K562 (cell line): ENCODE results near the gene GNAL. TPM values are rescaled to one million over a fixed set of nuclear protein-coding genes. Genes with fewer than 3 reads are reported as not detected.
A peak's percentile ranks its signal among the peaks of the same experiment; 100 is the strongest.

Source experiments
- ATAC-seq: fragments of 200-7000 bp; cut with Tn5 transposase; 3 replicates; pipeline ENCODE4 v1.9.1; 2020; ENCODE audit warnings: moderate library complexity
- BruUV-seq: library from RNA; stranded (reverse); fragments of 400-500 nt; replicated peaks from 2 replicates; lab custom pipeline; 2021; lab: Mats Ljungman, UMichigan
- CTCF ChIA-PET: fragments of 300-600 bp; formaldehyde crosslinking; extraction: SDS; loops from one replicate; lab custom pipeline; 2021; ENCODE audit warnings: low intra/inter-chr PET ratio; lab: Yijun Ruan, JAX
- POLR2A ChIA-PET: fragments of 300-600, 350-650 bp; sonication (Branson Sonifier 250); formaldehyde crosslinking; extraction: SDS; loops from one replicate; lab custom pipeline; 2021; ENCODE audit warnings: antibody characterized with exemption, inconsistent platforms; lab: Yijun Ruan, JAX
- DNase-seq, 4 experiments: peaks; one replicate each; pipeline versions ENCODE4 v3.0.0 to v3.0.0-alpha.2; 2011 to 2018; ENCODE audit warnings: low spot score in 3 of 4, mixed read lengths in 3 of 4; ENCODE audit errors: extremely low read depth in 1 of 4
- FAIRE-seq: peaks from 2 replicates; lab custom pipeline; 2011; peaks lifted over from hg19 to GRCh38; lab: Jason Lieb, UNC
- H2AFZ ChIP-seq: 2 replicates; pipeline ENCODE4 v1.6.0; 2011; ENCODE audit warnings: low read depth, low read length, control low read depth, inconsistent platforms
- H3K27ac ChIP-seq: fragments of 200-600 bp; 3 replicates; pipeline ENCODE4 v1.8.0; 2011; ENCODE audit warnings: low read depth, mild to moderate bottlenecking, control low read depth, inconsistent platforms, low read length, moderate library complexity, mixed read lengths; ENCODE audit errors: extremely low read depth
- H3K27me3 ChIP-seq, 2 experiments: fragments of 300-600 bp in 1 of 2; 2 replicates in 1 of 2; 3 replicates in 1 of 2; pipeline versions ENCODE4 v1.6.0 to v1.8.0; 2011; ENCODE audit warnings: inconsistent platforms in 2 of 2, low read length in 2 of 2, mild to moderate bottlenecking in 1 of 2, mixed read lengths in 1 of 2, moderate library complexity in 1 of 2; ENCODE audit not compliant: control insufficient read depth in 2 of 2, insufficient read depth in 2 of 2
- H3K36me3 ChIP-seq: fragments of 300-600 bp; 3 replicates; pipeline ENCODE4 v1.8.0; 2011; ENCODE audit warnings: mild to moderate bottlenecking, low read length, inconsistent platforms; ENCODE audit not compliant: control insufficient read depth, insufficient read depth
- H3K4me1 ChIP-seq, 2 experiments: fragments of 200-600 bp in 1 of 2; replicated peaks in 1 of 2; 2 replicates in 1 of 2; 3 replicates in 1 of 2; pipeline versions ENCODE4 v1.5.1 to v1.8.0; 2011; ENCODE audit warnings: inconsistent platforms in 2 of 2, low read length in 2 of 2, mild to moderate bottlenecking in 1 of 2, mixed read lengths in 1 of 2, moderate library complexity in 1 of 2; ENCODE audit not compliant: control insufficient read depth in 2 of 2, insufficient read depth in 2 of 2
- H3K4me2 ChIP-seq: 2 replicates; pipeline ENCODE4 v1.6.1; 2011; ENCODE audit warnings: low read length, control low read depth, inconsistent platforms, mixed read lengths; ENCODE audit not compliant: insufficient read depth
- H3K4me3 ChIP-seq: fragments of 200-600 bp; sonication (generic), shearing (Covaris generic); 2 replicates; pipeline ENCODE4 v1.5.1; 2016; ENCODE audit warnings: control low read depth, inconsistent platforms
- H3K79me2 ChIP-seq: fragments of 200-600 bp; 3 replicates; pipeline ENCODE4 v1.8.0; 2011; ENCODE audit warnings: low read length, inconsistent platforms; ENCODE audit not compliant: control insufficient read depth, insufficient read depth
- H3K9ac ChIP-seq, 2 experiments: 2 replicates each; pipeline versions ENCODE4 v1.6.0 to v1.6.1; 2011; ENCODE audit warnings: low read depth in 2 of 2, low read length in 2 of 2, control low read depth in 1 of 2, inconsistent platforms in 1 of 2, mild to moderate bottlenecking in 1 of 2, mixed read lengths in 1 of 2; ENCODE audit not compliant: insufficient read depth in 1 of 2
- H3K9me1 ChIP-seq: one replicate; pipeline ENCODE4 v1.6.0; 2011; ENCODE audit warnings: inconsistent platforms, mild to moderate bottlenecking, low read length, moderate library complexity; ENCODE audit not compliant: control insufficient read depth, insufficient read depth
- H3K9me3 ChIP-seq: replicated peaks from 2 replicates; pipeline ENCODE4 v1.5.1; 2011; ENCODE audit warnings: low read depth, low read length, inconsistent platforms; ENCODE audit not compliant: control insufficient read depth, insufficient read depth
- H4K20me1 ChIP-seq: replicated peaks from 2 replicates; pipeline ENCODE4 v1.6.1; 2011; ENCODE audit warnings: low read length, inconsistent platforms, mixed read lengths; ENCODE audit not compliant: control insufficient read depth, insufficient read depth
- EWSR1 ChIP-seq: fragments of 450-650 bp; IDR thresholded peaks from 2 replicates; pipeline ENCODE4 v1.6.1; 2018; ENCODE audit warnings: borderline replicate concordance, mild to moderate bottlenecking, low read depth, moderate library complexity; ENCODE audit not compliant: partially characterized antibody
- FOXK1 ChIP-seq: sonication (generic); formaldehyde crosslinking; IDR thresholded peaks from 2 replicates; pipeline ENCODE4 v1.8.0; 2022; ENCODE audit warnings: missing genetic modification reagents, mild to moderate bottlenecking, borderline replicate concordance
- GMEB1 ChIP-seq: fragments of 250-450 bp; sonication (Bioruptor Pico); IDR thresholded peaks from 2 replicates; pipeline ENCODE4 v1.4.0; 2020; ENCODE audit warnings: mild to moderate bottlenecking
- IRF2 ChIP-seq: sonication (generic); formaldehyde crosslinking; IDR thresholded peaks from 2 replicates; pipeline ENCODE4 v1.8.1; 2022; ENCODE audit warnings: mild to moderate bottlenecking, missing genetic modification reagents
- POU5F1 ChIP-seq: fragments of 150-350 bp; IDR thresholded peaks from 2 replicates; pipeline ENCODE4 v1.6.1; 2014; ENCODE audit warnings: borderline replicate concordance, low read length, low read depth, mild to moderate bottlenecking; ENCODE audit not compliant: partially characterized antibody
- SNRNP70 ChIP-seq: fragments of 200-400 bp; formaldehyde crosslinking; optimal IDR thresholded peaks from 2 replicates; pipeline ENCODE3; 2017; ENCODE audit warnings: low read depth, low read length
- ZBTB8A ChIP-seq: fragments of 450-650 bp; IDR thresholded peaks from 2 replicates; pipeline ENCODE4 v1.6.1; 2018; ENCODE audit warnings: mild to moderate bottlenecking, moderate library complexity; ENCODE audit not compliant: partially characterized antibody
- WGBS: fragments of 100-300 bp; shearing (Covaris generic); methylation state at CpG from one replicate; pipeline ENCODE4 v1.1.6; 2016; ENCODE audit warnings: low coverage, mixed read lengths; ENCODE audit not compliant: insufficient coverage; ENCODE audit errors: missing lambda C conversion rate; 5-methylcytosine and 5-hydroxymethylcytosine counted together
- in situ Hi-C: fragments of 300-500 bp; cut with MboI; formaldehyde crosslinking; loops from 4 replicates; pipeline ENCODE4 v1.15.0; 2018; ENCODE audit warnings: inconsistent platforms, mixed read lengths
- intact Hi-C: fragments of 100-400 bp; cut with micrococcal nuclease; formaldehyde crosslinking; loops from 2 replicates; pipeline ENCODE4 v1.14.2; 2022
- polyA plus RNA-seq, 8 experiments: library from polyadenylated mRNA; depleted of rRNA in 4 of 8; stranded (reverse) in 5 of 8; unstranded in 3 of 8; fragments of >200 nt; fragmentation: Nextera tagmentation in 2 of 8; fragmentation: Illumina TruSeq in 1 of 8; extraction: Ambion mirVana in 2 of 8; extraction: Trizol in 1 of 8; gene quantifications; 2 replicates each; pipeline versions ENCODE4 v1.2.1 to v1.2.3, GENCODE V29; 2011 to 2014; ENCODE audit warnings: inconsistent platforms in 1 of 8, missing spikeins in 1 of 8
- total RNA-seq, 7 experiments: library from RNA; depleted of rRNA in 6 of 7; stranded (reverse); fragments of >200 nt in 6 of 7; fragmentation: Illumina TruSeq in 2 of 7; extraction: Trizol in 2 of 7; gene quantifications; 2 replicates each; pipeline versions ENCODE4 v1.2.1 to v1.2.3, GENCODE V29; 2011 to 2021; ENCODE audit warnings: low replicate concordance in 1 of 7
- TF ChIP-seq, protein P1 (sequence below): fragments of 250-450 bp; sonication (Bioruptor Pico); IDR thresholded peaks from 2 replicates; pipeline ENCODE4 v1.4.0; 2020; ENCODE audit warnings: mild to moderate bottlenecking, moderate library complexity

GNAL gene
- total and polyA plus RNA-seq, 9 of the 15 experiments (the other 6 are each of a cell fraction or from before 2014, with no cell fraction given) = under 0.01 to 0.10 (median 0.01) TPM; not detected in 5

DNA sequence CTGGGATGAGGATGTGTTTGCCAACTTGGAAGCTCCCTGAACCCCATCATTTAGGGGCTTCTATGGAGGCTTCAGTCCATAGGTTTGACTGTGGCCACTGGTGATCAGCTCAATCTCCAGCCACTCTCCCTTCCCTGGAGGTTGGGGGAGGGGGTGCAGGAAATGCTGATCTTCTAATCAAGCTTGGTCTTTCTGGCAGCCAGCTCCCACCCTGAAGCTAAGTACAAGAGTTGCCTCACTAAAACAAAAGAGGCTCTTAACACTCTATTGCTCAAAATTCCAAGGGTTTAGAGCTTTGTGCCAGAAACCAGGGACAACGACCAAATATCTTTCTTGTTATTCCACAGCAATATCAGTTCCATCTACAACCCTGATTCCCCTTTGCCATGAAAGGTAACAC lies 238.4 kb downstream of the GNAL start:
- Histone ChIP-seq H3K9me1 (no peaks in the 10 kb centered on the region), H3K27ac (no peak overlapping the region), H4K20me1 (no peaks in the 10 kb centered on the region), H3K79me2 (no peaks in the 10 kb centered on the region), H3K36me3 (no peaks in the 10 kb centered on the region), H2AFZ (no peak overlapping the region), H3K27me3 (peaks cover 4 to 20% of the 10 kb centered on the region in 2 experiments; a peak in 2 of 5 replicates), H3K4me1 (peaks cover 6 to 7% of the 10 kb centered on the region in 2 experiments; a peak in 4 of 5 replicates), H3K4me2 (no peak overlapping the region), H3K9me3 (no peaks in the 10 kb centered on the region), H3K9ac (no peak overlapping the region), H3K4me3 (no peak overlapping the region)
- ChIA-PET CTCF (no interaction called here), POLR2A (interaction anchor here (0.6 to 1.5 kb wide), 3 partner anchors 19 to 121 kb away, joined by 3 to 4 read pairs (median 3); no protein-coding TSS in a partner anchor)
- intact Hi-C loops = no loop called here
- no TSS peak for BruUV-seq
- FAIRE-seq (no peak), DNase-seq (no peak), ATAC-seq (no peak)
- TF ChIP-seq GMEB1 (no peak), IRF2 (CRISPR knock-in tag) (no peak)
- in situ Hi-C loops = no loop called here
- WGBS = 8% methylated on average over 1 of the region's 1 CpG

DNA sequence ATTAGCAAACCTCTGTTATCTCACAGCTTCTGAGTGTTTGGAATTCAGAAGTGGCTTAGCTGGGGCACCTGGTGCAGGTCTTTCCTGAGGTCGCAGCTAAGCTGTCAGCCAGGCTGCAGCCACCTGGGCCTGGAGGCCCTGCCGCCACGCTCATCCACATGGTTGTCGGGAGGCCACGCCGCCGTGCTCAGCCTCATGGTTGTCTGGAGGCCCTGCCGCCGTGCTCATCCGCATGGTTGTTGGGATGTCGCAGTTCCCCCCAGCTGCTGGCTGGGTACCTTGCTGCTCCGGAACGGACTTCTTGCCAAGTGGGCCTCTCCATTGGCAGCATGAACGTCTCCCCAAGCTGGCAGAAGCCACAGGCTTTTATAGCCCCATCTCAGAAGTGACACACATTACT lies 243.3 kb downstream of the GNAL start:
- intact Hi-C loops = no loop called here
- H2AFZ ChIP-seq = no peak overlapping the region
- DNase-seq (no peak), ATAC-seq (no peak), FAIRE-seq (no peak)
- H3K4me1 ChIP-seq = peaks cover 0 to 4% of the 10 kb centered on the region in 2 experiments; a peak in 2 of 5 replicates
- H3K9me1 ChIP-seq = no peaks in the 10 kb centered on the region
- H3K4me2 ChIP-seq = no peak overlapping the region
- H3K27ac ChIP-seq = no peak overlapping the region
- CTCF ChIA-PET = no interaction called here
- no peaks in the 10 kb centered on the region for H3K79me2 ChIP-seq
- peaks cover 2 to 24% of the 10 kb centered on the region in 2 experiments; a peak in 3 of 5 replicates for H3K27me3 ChIP-seq
- 60% methylated on average over 14 of the region's 14 CpGs for WGBS
- POLR2A ChIA-PET = no interaction called here
- H3K4me3 ChIP-seq = no peak overlapping the region
- in situ Hi-C loops = no loop called here
- no peaks in the 10 kb centered on the region for H3K9me3 ChIP-seq
- H3K36me3 ChIP-seq = no peaks in the 10 kb centered on the region
- TF ChIP-seq SNRNP70 = no peak
- no peak for TF ChIP-seq POU5F1
- TF ChIP-seq, protein P1, sequence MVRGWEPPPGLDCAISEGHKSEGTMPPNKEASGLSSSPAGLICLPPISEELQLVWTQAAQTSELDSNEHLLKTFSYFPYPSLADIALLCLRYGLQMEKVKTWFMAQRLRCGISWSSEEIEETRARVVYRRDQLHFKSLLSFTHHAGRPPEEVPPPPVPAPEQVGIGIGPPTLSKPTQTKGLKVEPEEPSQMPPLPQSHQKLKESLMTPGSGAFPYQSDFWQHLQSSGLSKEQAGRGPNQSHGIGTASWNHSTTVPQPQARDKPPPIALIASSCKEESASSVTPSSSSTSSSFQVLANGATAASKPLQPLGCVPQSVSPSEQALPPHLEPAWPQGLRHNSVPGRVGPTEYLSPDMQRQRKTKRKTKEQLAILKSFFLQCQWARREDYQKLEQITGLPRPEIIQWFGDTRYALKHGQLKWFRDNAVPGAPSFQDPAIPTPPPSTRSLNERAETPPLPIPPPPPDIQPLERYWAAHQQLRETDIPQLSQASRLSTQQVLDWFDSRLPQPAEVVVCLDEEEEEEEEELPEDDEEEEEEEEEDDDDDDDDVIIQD (CRISPR knock-in tag) = no peak
- TF ChIP-seq FOXK1 (CRISPR knock-in tag) = no peak
- no peak for TF ChIP-seq ZBTB8A
- TF ChIP-seq EWSR1 = no peak
- TF ChIP-seq, all 486 proteins: peak for 0
- Histone ChIP-seq H3K9ac (peak overlapping the region in 1 of 2 experiments; percentile 35; a peak in 1 of 4 replicates), H4K20me1 (no peaks in the 10 kb centered on the region)
- BruUV-seq = no TSS peak
